ENCODE measurements around the gene CDH8.
"Not testable (repeated sequence)": the region's sequence is repeated elsewhere in the genome, so short reads cannot be mapped to it uniquely, and the experiment has no call there.

CDH8 gene

GRCh38 chr16:61797296-61797795 is 238.9 kb downstream of the CDH8 start:
- TF ChIP-seq, protein P1, sequence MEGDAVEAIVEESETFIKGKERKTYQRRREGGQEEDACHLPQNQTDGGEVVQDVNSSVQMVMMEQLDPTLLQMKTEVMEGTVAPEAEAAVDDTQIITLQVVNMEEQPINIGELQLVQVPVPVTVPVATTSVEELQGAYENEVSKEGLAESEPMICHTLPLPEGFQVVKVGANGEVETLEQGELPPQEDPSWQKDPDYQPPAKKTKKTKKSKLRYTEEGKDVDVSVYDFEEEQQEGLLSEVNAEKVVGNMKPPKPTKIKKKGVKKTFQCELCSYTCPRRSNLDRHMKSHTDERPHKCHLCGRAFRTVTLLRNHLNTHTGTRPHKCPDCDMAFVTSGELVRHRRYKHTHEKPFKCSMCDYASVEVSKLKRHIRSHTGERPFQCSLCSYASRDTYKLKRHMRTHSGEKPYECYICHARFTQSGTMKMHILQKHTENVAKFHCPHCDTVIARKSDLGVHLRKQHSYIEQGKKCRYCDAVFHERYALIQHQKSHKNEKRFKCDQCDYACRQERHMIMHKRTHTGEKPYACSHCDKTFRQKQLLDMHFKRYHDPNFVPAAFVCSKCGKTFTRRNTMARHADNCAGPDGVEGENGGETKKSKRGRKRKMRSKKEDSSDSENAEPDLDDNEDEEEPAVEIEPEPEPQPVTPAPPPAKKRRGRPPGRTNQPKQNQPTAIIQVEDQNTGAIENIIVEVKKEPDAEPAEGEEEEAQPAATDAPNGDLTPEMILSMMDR (IDR thresholded peaks at IDR 0.05; ENCODE audit: insufficient read depth, low read length, poor library complexity, severe bottlenecking) = no peak
- TF ChIP-seq EZH2phosphoT487 (conservative IDR thresholded peaks at IDR 0.05; ENCODE audit: low read length) = no peak
- no peaks in the 10 kb centered on the region for H3K79me2 ChIP-seq (ENCODE audit: insufficient read depth, low read length)

DNA sequence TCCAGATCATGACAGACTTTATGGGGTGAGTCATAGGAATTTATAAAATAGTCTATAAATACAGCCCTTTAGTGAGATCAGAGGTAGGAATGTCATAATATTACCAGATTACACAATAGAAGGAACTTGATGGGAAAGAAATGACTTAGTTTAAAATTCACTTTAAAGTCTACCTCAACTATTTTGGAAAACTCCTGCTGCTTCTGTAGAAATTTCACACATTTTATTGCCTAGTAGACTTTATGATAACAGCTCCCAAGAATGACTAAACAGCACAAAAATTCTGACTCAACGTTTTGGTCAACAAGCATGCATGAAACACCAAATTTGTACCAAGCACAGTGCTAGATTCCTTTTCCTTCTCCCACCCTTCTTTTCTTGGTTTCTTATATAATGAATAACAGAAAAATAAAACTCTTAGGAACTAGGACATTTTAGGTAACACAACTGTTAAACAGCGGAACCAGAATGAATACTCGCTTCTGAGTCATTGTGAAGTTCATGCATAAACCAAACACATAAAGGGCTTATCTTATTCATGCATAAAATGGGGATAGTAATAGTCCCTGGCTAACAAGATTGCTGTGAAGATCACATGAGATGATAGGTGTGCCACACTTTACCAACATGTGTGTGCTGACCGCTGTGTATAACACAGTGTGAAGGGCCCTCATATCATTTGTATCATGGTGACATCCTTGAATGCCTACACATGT is 243.9 kb downstream of the CDH8 start:
- Histone ChIP-seq H3F3A (ENCODE audit: insufficient read depth) (no peaks in the 10 kb centered on the region), H3K27ac (ENCODE audit: low read depth, low read length) (no peak overlapping the region), H3K4me2 (ENCODE audit: low read depth, low read length, poor library complexity, severe bottlenecking) (no peak overlapping the region), H3K36me3 (ENCODE audit: low read length) (no peaks in the 10 kb centered on the region), H4K20me1 (ENCODE audit: low read depth, low read length) (no peaks in the 10 kb centered on the region), H3K9me3 (ENCODE audit: insufficient read depth, low read length) (no peaks in the 10 kb centered on the region), H3K27me3 (ENCODE audit: low read length) (no peaks in the 10 kb centered on the region), H3K79me2 (ENCODE audit: insufficient read depth, low read length) (no peaks in the 10 kb centered on the region), H3K9me2 (replicated peaks; ENCODE audit: insufficient read depth, low read length) (no peaks in the 10 kb centered on the region), H2AFZ (ENCODE audit: low read depth, low read length, severe bottlenecking) (no peak overlapping the region), H3K4me3 (ENCODE audit: insufficient read depth, low read length, poor library complexity, severe bottlenecking) (no peak overlapping the region), H3K9ac (ENCODE audit: low read length) (no peak overlapping the region)
- no peak for TF ChIP-seq EZH2phosphoT487 (conservative IDR thresholded peaks at IDR 0.05; ENCODE audit: low read length)

More at GRCh38 chr16:61797296-61797795, 238.9 kb downstream of the CDH8 start:
- H3K9me2 ChIP-seq (replicated peaks; ENCODE audit: insufficient read depth, low read length) = no peaks in the 10 kb centered on the region
- no peaks in the 10 kb centered on the region for H3K36me3 ChIP-seq (ENCODE audit: low read length)
- H3K4me3 ChIP-seq (ENCODE audit: insufficient read depth, low read length, poor library complexity, severe bottlenecking) = no peak overlapping the region
- H3K4me2 ChIP-seq (ENCODE audit: low read depth, low read length, poor library complexity, severe bottlenecking) = no peak overlapping the region
- H3K27ac ChIP-seq (ENCODE audit: low read depth, low read length) = no peak overlapping the region
- no peak overlapping the region for H2AFZ ChIP-seq (ENCODE audit: low read depth, low read length, severe bottlenecking)
- H3K9ac ChIP-seq (ENCODE audit: low read length) = no peak overlapping the region
- H3K27me3 ChIP-seq (ENCODE audit: low read length) = no peaks in the 10 kb centered on the region
- H3K9me3 ChIP-seq (ENCODE audit: insufficient read depth, low read length) = no peaks in the 10 kb centered on the region
- no peaks in the 10 kb centered on the region for H3F3A ChIP-seq (ENCODE audit: insufficient read depth)
- H4K20me1 ChIP-seq (ENCODE audit: low read depth, low read length) = no peaks in the 10 kb centered on the region

GRCh38 chr16:61791464-61791863 is 244.8 kb downstream of the CDH8 start:
- Histone ChIP-seq H3K79me2 (ENCODE audit: insufficient read depth, low read length) (no peaks in the 10 kb centered on the region), H3K27me3 (ENCODE audit: low read length) (no peaks in the 10 kb centered on the region), H3K27ac (ENCODE audit: low read depth, low read length) (no peak overlapping the region), H3K4me3 (ENCODE audit: insufficient read depth, low read length, poor library complexity, severe bottlenecking) (no peak overlapping the region), H3K36me3 (ENCODE audit: low read length) (no peaks in the 10 kb centered on the region), H3K9ac (ENCODE audit: low read length) (no peak overlapping the region), H3K9me3 (ENCODE audit: insufficient read depth, low read length) (no peaks in the 10 kb centered on the region), H2AFZ (ENCODE audit: low read depth, low read length, severe bottlenecking) (no peak overlapping the region), H3K4me2 (ENCODE audit: low read depth, low read length, poor library complexity, severe bottlenecking) (no peak overlapping the region), H4K20me1 (ENCODE audit: low read depth, low read length) (no peaks in the 10 kb centered on the region), H3K9me2 (replicated peaks; ENCODE audit: insufficient read depth, low read length) (no peaks in the 10 kb centered on the region), H3F3A (ENCODE audit: insufficient read depth) (no peaks in the 10 kb centered on the region)
- TF ChIP-seq, protein P1 (IDR thresholded peaks at IDR 0.05; ENCODE audit: insufficient read depth, low read length, poor library complexity, severe bottlenecking) = no peak
- no peak for TF ChIP-seq EZH2phosphoT487 (conservative IDR thresholded peaks at IDR 0.05; ENCODE audit: low read length)

GRCh38 chr16:61781855-61782254 is 254.4 kb downstream of the CDH8 start:
- not testable (repeated sequence) for H3K4me2 ChIP-seq (ENCODE audit: low read depth, low read length, poor library complexity, severe bottlenecking); H3K4me3 ChIP-seq (ENCODE audit: insufficient read depth, low read length, poor library complexity, severe bottlenecking); H3K36me3 ChIP-seq (ENCODE audit: low read length); H3K9ac ChIP-seq (ENCODE audit: low read length); H3F3A ChIP-seq (ENCODE audit: insufficient read depth); H3K27ac ChIP-seq (ENCODE audit: low read depth, low read length); H4K20me1 ChIP-seq (ENCODE audit: low read depth, low read length); H3K27me3 ChIP-seq (ENCODE audit: low read length); H3K9me3 ChIP-seq (ENCODE audit: insufficient read depth, low read length); H2AFZ ChIP-seq (ENCODE audit: low read depth, low read length, severe bottlenecking); H3K9me2 ChIP-seq (replicated peaks; ENCODE audit: insufficient read depth, low read length); H3K79me2 ChIP-seq (ENCODE audit: insufficient read depth, low read length)
